HG02759 (cell line): Measurements from ENCODE around the gene ATF6B.

Experiments
- ATAC-seq: cut with Tn5 transposase; IDR thresholded peaks from one replicate; pipeline ENCODE4 v1.9.1; 2021; ENCODE audit warnings: mild to moderate bottlenecking, moderate library complexity; ENCODE audit not compliant: unreplicated experiment

The ATF6B gene

GRCh38 chr6:32132110-32132509 lies 4.1 kb upstream of the ATF6B start:
- ATAC-seq: no peak

DNA sequence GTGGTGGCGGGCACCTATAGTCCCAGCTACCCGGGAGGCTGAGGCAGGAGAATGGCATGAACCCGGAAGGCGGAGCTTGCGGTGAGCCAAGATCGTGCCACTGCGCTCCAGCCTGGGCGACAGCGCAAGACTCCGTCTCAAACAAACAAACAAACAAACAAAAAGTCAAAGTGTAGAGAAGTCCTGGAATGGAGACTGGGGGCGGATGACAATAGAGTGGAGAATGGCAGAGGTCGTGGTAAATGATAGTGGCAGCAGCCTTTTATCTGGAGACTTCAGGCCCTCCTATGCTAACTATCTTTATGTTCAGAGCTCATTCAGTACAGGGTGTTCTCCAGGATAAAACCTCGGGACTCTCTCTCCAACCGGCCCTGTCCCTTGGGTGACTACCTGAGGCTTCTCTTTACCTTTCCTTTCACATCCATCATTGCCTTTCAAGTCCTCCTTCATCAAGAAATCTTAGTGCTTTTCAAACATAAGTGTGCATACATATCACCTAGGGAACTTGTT lies 3.4 kb upstream of the ATF6B start:
- no peak for ATAC-seq

- no peak for ATAC-seq
Observed at GRCh38 chr6:32129297-32130088, 1.4 kb upstream of the ATF6B start.

- no peak for ATAC-seq
Observed at GRCh38 chr6:32128751-32129296, 778 bp upstream of the ATF6B start.

DNA sequence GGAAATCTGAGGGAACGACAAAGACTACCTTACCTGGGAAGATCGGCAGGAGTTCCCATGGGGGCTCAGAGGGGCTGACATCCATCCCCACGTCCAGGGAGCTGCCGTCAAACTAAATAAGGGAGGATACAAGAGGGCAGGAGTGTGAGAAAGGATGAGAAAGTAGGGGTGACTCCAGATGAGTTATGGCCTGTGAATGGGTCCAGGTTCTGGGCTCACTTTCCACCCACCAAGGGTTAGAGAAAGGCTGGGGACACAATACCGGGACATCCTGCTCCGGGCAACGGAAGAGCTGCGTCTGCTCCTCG lies 683 bp downstream of the ATF6B start:
- ATAC-seq: no peak

DNA sequence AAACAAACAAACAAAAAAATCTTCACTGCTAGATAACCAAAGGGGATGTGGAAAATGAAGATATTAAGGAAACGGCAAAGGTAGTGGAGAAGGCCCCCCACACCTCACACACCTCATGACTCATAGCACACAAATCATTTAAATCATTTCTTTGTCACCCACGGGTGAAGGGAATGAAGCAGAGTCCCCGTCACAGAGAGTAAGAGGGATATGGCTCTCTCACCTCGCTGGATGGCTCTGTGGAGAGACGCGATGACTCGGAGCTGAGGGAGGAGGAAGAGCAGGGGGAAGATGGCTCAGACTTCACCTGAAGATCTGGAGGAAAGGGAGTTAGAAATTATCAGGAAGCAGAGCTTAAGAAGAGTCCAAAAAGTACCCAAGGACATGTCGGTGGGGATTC lies 1.2 kb downstream of the ATF6B start:
- no peak for ATAC-seq

DNA sequence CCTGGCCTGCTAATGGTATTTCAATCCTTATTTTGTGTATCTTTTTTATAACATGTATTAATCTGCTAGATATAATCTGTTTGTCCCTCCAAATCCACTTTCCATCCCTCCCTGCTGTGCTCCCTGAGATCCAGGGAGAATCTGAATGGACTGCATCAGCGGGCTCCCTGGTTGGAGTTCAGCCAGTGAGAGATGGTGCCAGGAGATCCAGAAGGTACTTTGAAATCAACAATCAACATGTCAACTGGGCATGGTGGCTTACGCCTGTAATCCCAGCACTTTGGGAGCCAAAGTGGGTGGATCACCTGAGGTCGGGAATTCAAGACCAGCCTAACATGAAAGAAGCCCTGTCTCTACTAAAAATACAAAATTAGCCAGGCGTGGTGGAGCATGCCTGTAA lies 4.4 kb downstream of the ATF6B start:
- no peak for ATAC-seq

DNA sequence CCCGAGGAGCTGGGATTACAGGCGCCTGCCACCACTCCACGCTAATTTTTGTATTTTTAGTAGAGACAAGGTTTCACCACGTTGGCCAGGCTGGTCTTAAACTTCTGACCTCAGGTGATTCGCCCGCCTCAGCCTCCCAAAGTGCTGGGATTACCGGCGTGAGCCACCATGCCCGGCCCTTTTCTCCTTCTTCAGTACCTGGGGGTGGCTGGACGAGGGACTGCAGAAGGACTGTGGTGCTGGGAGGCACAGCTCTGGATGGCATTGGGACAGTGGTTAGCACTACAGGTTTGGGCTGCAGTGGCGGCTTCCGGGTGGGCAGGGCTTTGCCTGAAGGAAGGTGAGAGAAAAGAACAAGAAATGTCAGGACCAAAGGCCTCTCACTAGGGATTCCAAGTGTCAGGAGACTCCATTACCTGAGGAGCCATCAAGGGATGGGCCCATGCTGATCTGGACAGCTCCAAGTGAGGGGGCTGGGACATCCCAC lies 7.4 kb downstream of the ATF6B start:
- ATAC-seq: no peak

GRCh38 chr6:32118782-32119628 lies 9.0 kb downstream of the ATF6B start:
- no peak for ATAC-seq

- ATAC-seq: no peak
Observed at GRCh38 chr6:32117461-32117860, 10.6 kb downstream of the ATF6B start.

DNA sequence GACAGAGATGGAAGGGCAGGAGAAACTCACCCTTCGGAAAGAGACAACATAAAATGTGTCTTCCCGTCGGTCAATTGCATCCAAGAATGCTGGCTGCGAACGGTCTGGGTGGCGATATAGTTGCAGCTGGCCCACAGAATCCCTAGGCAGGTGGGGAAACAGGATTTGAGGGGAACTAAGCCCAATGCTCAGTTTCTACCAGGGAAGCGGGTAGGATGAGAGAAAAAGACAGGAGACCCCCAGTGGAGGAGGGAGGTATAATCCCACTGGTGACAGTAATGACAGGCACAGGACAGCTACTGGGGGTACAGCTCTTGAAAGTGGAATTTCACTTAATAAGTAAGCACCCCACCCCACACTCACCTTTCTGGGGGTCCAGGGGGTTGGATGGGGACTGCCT lies 11.4 kb downstream of the ATF6B start:
- no peak for ATAC-seq

DNA sequence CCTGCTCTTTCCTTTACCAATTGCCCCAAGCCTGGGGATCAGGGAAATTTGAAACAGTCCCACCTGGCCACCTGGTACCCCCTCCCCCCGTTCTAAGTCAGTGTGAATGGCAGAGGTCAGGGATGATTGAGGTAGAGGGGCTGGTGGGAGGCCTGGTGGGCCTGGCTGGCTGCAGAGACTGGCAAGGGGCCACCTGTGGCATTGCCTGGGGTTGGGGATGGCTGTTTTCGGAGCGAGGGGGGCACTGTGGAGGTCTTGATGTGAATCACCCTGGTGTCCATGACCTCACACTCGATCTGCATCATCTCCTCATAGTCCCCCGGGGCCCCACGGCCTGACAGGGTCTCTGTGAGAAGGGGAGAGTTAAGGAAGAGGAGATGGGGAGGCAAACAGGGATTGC lies 12.4 kb downstream of the ATF6B start:
- no peak for ATAC-seq

GRCh38 chr6:32114796-32115195 lies 13.2 kb downstream of the ATF6B start:
- no peak for ATAC-seq

DNA sequence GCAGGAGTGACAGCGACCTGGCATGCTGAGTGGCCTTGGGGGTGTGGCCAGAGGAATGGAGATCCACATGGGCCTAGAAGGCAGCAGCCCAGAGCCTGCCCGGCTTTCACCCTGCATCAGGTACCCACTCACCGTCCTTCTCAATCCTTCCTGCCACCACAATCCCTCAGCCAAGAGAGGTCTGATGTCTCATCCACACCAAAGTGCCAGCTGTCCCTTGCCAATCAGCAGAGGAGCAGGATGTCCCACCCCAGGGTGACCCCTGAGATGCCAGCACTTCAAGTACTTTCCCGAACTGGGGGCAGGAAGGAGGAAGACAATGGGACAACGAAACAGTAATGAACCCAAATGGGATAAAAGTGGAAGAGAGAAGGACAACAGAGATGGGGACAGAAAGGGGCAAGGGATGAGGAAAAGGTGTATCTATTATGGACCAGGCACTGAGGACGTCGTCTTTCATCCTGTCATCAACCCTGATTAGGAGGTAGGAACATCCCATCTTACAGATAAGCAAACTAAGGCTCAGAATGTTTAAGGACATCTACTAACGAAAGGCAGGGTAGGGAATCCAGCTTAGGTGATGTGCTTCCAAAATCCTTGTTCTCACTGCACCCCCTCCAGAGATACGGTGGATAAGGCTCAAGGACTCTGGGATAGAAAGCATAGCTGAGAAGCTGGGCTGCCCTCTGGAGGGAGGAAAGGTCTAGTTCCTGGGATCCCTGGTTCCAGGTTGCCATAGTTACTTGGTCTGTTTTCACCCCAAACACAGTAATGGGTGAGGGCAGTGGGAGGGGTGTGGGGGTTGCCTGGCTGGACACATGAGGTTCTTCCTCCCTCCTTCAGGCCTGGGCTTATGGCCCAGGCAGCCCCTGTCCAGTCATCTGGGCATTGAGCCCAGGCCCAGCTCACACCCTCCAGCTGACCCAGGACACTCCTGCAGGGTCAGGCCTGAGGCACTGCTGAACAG lies 14.4 kb downstream of the ATF6B start:
- ATAC-seq: no peak

DNA sequence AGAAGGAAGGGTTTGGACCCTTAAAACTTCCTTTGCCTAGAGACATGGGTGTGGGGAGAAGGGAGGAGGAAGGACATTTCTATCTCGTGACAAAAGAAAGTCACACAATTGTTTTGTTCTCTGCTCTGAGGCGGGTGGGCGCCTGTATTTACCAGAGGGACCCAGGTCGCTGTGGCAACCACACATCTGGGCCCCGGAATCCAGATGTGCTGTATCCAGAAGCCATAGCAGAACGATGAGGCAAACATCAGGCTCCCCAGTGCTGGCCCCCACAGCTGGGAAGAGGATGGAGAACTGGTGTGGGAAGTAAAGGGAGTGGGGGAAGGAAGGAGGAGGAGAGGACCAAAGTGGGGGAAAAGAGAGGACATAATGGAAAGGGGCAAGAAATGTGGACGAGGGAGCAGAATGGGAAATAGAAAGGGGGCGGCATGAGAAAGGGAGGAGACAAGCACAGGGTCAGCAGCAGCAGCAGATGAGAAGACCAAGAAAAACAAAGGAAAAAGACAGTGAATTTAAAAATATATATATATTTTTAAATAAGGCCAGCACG lies 15.5 kb downstream of the ATF6B start:
- no peak for ATAC-seq

DNA sequence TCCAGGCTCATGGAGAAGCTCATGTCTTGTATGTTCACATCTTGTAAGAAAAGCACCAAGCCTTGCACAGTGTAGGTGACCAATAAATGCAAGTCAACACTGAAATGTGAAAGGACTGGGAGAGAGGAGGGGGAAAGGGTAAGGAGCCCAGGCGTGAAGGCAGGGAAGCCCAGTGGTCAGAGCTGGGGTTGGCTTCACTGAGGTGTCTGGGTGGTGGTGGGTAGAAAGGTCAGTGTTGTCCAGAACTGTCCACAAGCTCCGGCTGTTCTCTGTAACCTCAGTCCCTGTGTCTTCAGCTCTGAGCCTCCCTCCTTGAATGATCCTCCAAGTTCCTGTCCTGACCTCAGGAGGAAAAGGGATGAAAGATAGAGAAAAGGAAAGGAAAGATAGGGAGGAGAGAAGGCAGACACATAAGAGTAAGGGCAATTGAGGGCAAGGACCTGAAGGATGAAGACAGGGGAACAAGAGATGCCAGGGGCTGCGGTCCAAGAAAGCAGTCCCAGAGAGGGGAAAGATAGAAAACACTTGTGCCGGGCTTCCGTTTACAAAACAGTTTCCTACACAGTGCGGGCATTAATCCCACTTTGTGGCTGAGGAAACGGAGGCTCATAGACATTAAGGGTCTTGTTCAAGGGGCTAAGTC lies 16.5 kb downstream of the ATF6B start:
- ATAC-seq: no peak

DNA sequence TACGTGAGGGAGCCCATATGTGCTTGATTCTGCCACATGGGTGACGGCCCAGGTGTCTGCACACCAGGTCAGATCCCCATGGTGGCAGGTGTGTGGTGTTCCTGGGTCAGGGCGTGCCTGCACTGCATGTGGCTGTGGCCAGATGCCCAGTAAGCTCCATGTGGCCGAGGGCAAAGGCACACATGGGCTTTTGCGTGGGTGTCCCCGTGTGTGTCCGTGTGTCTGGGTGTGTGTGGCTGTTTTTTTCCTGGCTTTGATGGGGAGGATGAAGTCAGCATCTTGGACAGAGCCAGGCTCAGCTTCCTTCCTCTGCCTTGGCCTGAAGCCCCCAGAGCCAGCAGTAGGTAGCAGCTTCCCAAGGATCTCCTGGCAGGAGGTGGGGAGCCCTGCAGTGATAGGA lies 17.4 kb downstream of the ATF6B start:
- ATAC-seq: no peak

DNA sequence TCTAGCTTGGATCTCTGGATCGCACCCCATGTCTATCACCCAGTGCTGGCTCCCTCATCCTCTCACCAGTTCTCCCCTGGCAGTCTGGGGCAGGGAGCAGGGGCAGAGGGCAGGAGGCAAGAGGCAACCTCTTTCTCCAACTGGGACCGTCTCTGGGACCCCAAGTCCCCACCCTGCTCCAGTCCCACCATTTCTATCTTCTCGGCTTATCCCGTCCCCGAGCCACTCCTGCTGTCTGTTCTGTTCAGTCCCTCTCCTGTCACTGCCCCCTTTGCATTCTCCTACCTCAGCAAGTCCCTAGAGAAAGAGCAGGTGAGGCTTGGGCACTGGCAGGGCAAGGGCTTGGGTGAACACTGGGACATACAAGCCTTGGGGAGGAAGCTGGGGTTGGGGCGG lies 18.3 kb downstream of the ATF6B start:
- ATAC-seq: no peak

DNA sequence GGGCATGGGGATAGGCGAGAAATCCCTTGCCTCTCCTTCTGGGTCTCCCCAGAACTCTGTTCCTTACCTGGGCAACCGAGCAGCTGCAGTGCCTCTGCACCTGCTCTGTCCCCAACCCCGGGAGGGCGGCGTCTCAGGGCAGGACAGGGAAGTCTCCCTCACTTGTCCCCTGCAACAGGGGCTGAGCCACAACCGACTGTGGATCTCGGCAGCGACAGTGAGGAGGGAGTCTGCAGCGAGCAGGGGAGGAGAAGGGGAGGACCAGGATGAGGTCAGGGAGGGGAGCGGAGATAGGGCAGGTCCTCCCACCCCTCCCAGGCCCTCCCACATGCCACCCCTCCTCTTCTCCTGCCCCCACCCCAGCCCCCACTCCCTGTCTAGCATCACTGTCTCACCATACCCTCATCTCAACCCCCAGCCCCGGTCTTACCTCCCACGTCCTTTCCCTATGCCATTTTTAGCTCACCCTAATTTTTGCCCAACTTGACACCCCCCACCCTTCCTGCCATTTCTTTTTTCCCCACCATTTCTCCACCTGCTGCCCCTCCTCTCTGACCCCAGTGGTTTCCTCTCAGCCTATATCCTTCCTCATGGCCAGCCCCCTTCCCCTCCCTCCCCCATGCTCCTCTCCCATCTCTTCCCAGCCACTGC lies 18.8 kb downstream of the ATF6B start, which contains the start of gene TNXB:
Gene TNXB (minus strand): TSS at position 225 of the 651 bp plus-strand sequence. CDS start 11,140 bp downstream, outside the sequence.
- no peak for ATAC-seq
